GM19467 (cell line): Measurements from ENCODE around the gene ZNF14.
"Not testable (repeated sequence)": the region's sequence is repeated elsewhere in the genome, so short reads cannot be mapped to it uniquely, and the experiment has no call there.

Experiments
- ATAC-seq: cut with Tn5 transposase; IDR thresholded peaks from one replicate; pipeline ENCODE4 v1.9.1; 2021; ENCODE audit warnings: mild to moderate bottlenecking, moderate library complexity; ENCODE audit not compliant: unreplicated experiment

ZNF14 gene

DNA sequence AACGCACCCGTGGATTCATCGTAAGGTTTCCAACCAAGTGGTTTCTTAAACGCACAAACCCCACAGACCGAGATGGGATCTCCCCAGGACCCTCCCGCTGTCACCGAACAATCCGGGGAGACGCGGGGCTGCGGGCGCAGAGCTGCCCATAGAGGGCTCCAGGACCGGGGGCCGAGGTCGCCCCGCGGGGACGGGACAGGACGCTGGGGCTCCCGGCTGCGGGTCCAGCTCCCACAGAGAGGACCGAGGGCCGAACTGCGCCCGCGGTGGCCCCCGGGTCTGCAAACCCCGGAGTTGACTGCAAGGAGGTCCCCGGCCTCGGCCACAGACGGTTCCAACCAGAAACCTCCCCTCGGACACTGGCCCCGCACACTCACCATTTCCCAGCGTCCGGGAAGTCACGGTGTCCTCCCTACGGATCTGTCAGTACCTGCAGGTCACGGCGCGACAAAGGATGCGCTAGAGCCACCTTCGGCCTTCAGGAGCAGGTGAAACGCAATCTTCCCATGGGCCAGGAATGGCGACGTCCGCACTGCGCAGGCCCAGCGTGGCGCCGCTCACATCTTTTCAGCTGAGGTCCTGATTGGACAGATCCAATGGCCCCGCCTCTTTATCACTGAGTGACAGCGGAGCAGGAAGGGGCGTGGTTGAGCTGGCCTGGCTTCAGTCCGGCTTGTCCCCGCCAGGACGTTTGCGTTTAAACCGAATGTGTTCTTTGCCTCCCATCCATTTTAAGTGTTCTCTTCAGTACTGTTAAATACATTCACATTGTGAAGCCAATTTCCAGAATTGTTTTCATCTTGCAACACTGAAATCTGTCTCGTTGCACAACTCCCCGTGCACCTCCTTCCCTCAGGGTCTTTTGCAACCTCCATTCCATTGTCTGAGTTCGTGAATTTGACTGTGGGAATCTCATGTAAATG is at the start of gene ZNF14:
ZNF14 (minus strand) TSS at position 534 of the 923 bp plus-strand sequence; CDS start at position 380, 154 bp downstream.
- peak; percentile 99 for ATAC-seq

DNA sequence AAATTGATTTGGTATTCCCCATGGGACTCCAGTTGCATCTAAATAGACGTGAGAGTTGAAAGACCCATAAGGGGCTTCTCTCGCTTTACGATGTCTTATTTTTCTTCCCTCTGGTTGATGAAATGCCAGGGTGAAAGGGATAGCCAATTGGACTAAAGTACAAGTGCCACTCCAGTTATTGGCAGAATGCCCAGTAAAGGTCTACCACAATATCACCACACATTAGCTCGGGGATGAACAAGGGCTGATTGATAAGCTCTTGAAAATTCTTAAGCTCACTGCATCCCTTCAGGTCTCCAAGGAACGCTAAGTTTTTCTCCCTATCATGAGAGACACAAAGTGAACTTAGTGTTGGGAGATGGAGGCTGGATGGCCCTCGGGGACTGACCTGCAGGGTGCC is 48.9 kb upstream of the ZNF14 start:
- not testable (repeated sequence) for ATAC-seq

DNA sequence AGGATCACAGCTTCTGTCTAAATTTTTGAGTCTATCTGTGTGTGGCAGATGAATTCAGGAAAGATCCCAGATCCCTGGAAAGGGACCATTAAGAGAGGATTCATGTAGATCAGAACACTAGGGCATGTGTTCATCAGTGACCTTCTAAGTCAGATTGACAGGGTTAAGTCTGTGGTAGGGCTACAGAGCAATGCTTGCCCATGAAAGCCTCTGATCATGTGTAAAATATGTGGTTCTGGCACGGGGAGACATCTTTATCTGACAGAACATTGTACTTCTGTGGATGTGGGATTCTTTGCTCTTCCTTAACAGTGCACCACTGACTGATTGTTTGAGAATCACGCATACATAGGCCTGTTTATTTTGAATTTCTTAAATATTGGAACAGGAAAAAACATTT is 45.8 kb upstream of the ZNF14 start:
- ATAC-seq = no peak

DNA sequence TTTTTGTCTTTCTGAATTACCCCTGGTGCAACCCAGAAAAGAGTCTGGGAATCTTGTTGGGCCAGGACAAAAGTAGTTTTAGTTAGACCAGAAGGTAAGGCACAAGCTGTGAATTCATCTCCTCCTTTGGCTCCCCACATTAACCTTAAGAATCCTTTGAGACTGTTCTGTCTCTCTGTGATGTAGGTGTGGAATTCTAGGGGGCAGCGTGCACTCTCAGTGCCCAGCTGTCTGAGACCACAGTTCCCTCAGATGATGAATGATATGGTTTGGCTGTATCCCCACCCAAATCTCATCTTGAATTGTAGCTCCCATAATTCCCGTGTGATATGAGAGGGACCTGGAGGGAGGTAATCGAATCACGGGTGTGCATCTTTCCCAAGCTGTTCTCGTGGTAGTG is 44.8 kb upstream of the ZNF14 start:
- no peak for ATAC-seq

DNA sequence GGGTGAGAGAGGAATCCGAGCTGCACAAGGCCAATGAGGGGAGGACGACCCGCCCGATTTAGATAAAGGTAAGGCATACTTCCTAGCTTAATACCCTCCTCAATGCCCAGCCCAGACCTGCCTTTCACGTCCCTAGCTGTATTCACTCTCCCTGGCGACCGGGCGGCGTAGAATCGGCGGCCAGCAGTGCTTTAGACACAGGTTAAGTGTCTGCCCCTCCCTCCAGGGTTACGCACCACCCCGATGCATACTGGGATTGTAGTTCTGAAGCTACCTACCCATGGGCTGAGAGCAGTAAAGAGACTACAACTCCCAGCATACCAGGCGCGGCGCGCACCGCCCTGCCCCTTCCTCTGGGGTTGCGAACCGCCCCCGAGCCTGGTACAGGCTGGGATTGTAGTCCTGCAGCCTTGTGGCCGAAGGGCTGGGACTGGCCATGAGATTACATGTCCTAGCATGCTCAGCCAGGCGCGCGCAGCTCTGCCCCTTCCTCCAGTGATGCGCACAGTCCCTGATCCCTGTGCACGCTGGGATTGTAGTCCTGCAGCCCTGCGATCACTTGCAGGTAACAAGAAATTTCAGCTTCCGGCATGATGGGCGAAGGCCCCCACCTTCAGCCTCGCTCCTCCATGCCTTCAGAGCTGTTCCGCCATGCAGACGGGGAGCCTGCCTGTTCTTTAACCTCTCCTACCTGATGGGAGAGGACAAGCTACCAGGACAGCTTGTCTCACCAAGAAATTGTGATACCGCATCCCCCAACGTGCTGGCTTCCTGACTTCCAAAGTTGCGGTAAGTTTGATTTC is 43.5 kb upstream of the ZNF14 start:
- peak; percentile 99 for ATAC-seq

DNA sequence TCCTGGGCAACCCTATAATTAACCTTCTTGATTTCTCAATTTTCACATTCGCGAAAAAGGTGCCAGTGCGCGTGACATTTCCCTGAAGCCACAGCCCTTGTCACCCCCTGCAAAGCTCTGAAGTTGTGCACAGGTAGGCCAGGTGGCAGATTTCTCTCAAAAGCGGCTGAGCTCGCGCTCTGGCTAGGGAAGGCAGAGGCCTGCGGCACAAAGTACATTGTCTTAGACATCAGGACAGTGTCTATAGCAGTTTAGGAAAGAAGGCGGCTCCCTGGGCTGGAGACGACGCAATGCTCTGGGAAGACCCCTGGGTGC is 42.9 kb upstream of the ZNF14 start:
- ATAC-seq = no peak

DNA sequence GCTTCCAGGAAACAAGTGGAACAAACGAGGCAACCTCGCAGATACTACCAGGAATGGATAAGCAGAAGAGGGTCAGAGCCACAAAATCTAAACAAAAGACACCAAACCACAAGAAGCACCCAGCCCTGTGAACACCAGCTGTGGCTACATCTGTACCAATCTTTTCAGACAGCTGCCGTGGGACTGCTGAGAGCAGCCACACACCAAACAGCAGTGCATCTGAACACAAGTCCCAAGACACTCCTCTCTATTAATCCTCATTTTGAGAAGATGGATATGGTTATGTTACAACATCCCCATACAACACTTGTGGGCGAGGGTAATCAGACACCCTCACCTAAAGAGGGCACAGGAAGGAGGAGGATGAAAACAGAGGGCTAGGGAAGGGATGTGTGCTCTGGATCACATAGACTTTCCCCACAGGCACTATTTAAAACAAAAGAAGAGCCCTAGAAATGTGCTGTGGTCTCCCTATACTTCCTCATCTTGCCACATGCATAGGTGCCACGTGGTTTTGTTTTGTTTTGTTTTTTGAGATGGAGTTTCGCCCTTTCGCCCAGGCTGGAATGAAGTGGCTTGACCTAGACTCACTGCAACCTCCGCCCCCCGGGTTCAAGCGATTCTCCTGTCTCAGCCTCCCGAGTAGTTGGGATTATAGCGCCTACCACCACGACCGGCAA is 41.6 kb upstream of the ZNF14 start:
- no peak for ATAC-seq

DNA sequence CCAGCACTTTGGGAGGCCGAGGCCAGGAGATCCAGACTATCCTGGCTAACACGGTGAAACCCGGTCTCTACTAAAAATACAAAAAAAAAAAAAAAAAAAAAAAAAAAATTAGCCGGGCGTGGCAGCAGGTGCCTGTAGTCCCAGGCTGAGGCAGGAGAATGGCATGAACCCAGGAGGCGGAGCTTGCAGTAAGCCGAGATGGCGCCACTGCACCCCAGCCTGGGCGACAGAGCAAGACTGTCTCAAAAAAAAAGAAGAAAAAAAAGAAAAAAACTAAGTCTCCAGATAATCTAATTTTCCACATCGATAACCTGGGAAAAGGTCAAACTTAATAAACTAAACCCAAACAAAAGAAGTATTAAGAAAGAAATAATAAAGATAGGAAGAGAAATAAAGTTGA is 39.1 kb upstream of the ZNF14 start:
- ATAC-seq = not testable (repeated sequence)

DNA sequence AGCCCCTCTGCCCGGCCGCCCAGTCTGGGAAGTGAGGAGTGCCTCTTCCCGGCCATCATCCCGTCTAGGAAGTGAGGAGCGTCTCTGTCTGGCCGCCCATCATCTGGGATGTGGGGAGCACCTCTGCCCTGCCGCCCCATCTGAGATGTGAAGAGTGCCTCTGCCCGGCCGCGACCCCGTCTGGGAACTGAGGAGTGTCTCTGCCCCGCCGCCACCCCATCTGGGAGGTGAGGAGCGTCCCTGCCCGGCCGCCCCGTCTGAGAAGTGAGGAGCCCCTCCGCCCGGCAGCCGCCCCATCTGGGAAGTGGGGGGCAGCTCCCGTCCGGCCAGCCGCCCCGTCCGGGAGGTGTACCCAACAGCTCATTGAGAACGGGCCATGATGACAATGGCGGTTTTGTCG is 37.1 kb upstream of the ZNF14 start:
- ATAC-seq = not testable (repeated sequence)

DNA sequence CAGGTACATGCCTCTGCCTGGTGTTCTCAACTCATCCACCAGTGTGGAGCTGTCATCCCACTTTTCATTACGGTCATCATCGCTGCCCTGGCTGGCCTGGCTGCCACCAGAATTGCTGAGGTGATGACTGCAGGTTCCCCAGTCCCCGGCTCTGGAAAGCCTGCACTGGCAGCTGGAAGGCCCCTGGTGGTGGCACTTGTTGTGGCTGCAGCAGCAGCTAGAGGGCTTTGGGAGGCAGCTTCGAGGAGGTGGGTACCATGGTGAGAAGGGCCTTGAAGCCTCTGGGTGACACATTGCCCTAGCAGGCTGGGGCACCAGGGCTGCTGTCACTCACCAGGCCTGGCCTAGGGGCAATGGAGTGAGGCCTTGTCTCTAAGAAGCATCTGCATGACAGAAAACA is 25.3 kb upstream of the ZNF14 start:
- no peak for ATAC-seq

DNA sequence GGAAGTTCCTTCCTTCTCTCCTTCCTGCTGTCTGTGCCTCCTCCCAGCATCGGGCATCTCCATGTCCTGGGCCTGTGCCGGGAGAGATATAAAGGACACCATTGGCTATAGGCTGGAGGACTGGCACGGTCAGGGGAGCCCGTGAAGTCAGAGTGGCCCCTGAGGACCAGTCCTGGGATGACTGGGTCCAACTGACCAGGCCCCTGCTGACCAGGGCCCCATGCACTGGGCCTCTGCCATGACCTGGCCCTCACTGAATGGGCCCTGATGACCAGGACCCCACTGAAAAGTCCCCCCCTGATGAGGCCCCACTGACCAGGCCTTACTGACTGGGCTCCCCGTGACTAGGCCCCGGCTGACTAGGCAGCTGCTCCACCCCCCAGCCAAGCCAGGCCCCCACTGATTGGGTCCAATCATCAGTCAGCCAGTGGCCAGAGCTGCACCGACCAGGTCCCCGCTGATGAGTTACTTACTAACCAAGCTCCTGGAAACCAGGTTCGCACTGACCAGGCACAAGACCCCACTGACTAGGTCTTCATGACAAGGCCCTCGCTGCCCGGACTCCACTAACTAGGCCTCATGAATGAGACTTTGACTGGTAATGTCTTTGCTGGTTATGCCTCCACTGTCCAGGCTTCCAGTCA is 20.0 kb upstream of the ZNF14 start:
- ATAC-seq = no peak

DNA sequence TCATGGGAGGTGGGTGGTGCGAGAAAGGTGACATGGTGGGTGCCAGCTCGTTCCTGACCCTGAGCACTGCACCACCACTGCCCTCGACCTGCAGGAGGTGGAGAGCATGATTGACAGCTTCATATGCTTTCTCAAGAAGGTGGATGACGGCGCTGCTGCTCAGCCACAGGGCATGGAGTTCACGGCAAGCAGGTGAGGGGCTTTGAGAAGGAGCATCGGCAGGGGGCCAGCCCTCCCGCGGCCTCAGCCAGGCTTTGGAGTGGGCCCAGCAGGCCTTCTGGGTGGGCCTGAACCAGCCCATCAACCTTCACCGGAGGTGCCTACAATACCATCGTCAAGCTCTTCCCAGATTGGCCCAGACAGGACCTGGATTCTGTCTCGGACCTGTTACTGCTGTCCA is 18.9 kb upstream of the ZNF14 start:
- no peak for ATAC-seq

DNA sequence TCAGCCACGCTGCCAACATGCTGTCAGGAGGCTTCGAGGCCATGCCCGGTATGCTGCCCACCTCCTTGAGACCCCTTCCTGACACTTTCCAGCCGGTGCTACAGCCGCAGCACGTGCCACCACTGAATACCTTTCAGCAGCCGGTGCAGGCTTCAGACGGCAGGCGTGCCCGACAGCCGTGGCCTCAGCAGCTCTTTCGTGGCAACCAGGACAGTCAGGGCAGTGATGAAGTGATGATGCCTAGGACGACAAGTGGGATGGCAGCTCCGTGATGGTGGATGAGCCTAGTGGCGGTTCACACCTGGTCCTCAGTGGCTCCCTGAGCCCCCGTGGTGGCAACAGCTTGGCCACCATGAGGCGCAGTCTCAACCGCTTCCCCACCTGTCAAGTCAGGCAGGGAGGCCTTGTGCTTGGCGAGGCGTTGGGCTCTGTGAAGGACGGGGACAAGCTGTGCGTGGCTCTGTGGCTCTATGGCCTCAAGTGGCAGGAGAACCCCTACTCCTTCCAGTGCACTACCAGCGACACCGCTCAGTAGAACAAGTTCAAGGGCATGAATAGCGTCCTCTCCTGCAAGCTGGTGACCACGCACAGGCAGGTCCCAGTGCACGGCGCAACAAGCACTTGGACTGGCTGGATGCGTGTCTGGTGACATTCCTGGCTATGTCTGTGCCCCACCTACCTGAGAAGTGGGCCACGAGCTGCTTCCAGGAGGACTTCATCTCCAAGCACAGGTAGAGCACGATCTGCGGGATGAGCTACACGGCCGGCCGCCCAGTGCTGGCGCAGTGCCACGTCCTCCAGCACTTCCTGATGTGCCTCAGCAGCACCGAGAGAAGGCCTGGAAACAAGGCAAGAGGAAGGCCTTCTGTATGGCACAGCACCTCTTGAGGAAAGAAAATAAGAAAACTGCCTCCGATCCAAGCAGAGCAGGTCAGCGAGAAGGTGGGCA is 18.2 kb upstream of the ZNF14 start:
- ATAC-seq = no peak

DNA sequence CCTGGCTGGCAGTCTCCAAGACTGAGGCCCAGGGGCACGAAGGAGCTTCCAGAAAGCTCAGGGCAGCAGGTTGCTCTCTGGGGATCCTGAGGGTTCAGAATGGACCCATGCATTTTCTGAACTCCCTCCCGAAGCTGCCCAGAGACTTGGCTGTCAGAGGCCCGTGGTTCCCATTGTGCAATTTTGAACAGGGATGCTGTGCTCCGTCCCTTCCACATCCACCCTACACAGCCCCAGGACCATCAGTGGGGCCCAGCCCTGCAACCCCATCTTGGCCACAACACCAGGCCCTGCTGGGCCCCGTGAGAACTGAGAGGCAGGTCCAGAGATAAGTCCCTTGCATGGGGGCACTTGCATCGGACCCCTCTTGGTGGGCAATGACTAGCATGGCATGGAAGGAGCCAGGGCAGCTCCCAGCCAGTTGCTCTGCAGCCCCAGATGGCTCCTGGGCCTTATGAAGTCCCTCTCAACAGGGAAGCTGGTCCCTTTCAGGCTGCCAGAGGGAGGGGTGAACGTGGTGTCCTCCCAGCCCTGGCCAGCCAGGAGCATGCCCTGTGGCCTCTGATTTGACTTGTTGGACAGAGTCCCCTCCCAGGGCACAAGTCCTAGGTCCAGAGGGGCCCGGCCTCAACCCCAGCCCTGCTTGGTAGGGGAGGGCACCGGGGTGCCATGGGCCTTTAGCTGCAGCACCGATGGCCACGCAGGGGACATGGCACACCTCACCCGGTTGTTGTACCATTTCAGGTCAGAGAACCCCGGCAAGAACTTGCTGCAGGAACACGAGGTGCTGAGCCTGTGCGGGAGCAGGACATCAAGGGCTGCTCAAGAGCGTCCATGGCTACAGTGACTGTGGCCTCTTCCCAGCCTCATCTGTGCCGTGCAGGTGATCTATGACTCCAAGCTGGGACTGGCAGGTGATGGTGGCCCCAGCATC is 17.3 kb upstream of the ZNF14 start:
- ATAC-seq = no peak

DNA sequence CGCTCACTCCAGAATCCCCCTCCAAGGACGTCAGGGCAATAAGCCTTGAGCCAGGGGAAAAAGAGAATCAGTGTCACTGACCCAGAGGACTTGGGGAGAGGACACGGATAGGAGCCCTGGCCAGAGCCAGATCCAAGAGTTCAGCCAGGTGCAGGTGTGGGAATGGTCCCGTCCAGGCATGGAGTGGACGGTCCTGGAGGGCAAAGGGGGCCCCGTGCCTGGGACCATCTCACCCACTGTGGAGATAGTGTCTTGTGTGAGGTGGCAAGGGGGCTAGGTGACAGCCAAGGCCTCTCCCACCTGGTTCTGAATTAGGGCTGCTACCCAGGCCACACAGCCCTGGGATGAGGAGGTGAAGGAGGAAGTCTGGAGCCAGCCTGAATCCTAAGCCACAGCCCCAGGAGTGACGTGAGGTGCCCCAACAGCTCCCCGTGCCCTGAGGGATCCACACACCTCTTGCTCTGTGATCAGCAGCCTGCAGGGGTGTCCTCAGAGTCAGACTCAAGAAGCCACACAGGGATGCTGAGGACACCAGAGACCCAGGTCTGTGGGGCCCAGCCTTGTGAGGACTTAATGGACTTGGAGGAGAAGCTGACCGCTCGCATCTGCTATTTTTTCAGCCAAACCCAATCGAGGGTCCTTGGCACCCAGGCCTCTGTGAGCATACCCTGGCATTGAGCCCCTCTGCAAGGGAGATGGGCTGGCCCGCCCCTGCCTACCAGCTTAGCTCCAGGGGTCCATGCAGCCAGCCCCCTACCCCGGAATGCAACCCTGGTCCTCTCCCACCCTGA is 16.4 kb upstream of the ZNF14 start:
- no peak for ATAC-seq

DNA sequence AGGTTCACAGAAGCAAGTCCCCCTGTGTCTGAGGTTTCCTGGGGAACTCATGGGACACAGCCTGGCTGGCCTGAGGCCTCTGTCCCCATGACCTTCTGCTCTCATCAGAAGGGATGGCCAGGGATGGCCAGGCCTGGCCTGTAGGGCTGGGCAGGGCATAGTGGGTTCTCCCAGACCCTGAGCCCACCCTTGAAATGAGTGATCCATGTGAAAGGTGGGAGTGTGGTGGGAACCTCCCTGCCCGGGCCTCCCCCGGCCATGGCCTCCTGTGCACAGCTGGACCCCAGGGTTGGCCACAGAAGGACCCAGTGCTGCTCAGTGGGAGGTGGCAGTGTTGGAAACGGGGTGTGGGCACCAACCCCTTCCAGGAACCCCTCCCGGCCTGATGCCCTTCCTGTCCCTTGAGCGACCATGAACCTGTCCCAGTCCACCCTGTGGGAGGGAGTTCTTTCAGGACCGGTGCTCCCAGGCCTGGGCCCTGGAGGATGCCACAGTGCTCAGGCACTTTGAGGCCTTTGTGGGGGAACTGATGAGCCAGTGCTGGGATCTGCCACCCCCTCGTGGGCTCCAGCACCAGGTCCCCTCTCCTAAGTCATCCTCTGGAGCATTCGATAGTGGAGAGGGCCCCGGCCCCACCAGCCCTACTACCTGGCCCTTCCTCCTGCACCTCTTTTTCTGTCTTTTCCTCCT is 15.5 kb upstream of the ZNF14 start:
- no peak for ATAC-seq
